ENCODE measurements around the gene PEBP1.

PEBP1 gene

DNA sequence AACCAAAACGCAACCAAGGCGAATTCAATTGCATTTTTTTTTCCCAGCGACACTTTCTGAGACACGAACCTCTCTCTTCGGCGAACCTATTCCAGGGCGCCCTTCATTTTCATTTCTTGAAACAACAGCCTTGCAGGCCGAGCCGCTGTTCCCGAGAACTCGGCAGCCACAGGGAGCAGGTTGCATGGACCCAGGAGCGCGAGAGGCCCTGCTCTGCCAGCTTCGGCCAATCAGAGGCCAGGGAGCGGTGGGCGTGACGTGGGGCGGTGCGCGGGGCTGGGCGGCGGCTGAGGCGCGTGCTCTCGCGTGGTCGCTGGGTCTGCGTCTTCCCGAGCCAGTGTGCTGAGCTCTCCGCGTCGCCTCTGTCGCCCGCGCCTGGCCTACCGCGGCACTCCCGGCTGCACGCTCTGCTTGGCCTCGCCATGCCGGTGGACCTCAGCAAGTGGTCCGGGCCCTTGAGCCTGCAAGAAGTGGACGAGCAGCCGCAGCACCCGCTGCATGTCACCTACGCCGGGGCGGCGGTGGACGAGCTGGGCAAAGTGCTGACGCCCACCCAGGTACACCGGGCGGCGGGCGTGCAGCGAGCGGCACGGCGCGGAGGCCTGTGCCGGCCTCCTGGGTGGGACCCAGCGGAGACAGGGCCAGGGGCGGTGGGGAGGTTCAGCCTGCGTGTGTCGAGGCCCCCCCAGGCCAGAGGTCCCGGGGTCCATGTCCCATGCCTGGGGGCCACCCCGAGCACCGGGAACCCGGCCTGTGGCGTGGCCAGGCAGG, at the start of gene PEBP1:
Gene PEBP1, plus strand, starts transcription at position 337 of the 771 bp plus-strand sequence. Its CDS starts 86 bp downstream, at position 423.
- H3K4me3 ChIP-seq (ENCODE audit: low read depth, low read length): peak within 1 kb of the TSS; percentile 77
- peak; percentile 98 for DNase-seq (ENCODE audit: low read depth)
- peak; percentile 98 for TF ChIP-seq MYC (IDR thresholded peaks at IDR 0.05; ENCODE audit: low read depth, low read length)
- TF ChIP-seq, protein P1, sequence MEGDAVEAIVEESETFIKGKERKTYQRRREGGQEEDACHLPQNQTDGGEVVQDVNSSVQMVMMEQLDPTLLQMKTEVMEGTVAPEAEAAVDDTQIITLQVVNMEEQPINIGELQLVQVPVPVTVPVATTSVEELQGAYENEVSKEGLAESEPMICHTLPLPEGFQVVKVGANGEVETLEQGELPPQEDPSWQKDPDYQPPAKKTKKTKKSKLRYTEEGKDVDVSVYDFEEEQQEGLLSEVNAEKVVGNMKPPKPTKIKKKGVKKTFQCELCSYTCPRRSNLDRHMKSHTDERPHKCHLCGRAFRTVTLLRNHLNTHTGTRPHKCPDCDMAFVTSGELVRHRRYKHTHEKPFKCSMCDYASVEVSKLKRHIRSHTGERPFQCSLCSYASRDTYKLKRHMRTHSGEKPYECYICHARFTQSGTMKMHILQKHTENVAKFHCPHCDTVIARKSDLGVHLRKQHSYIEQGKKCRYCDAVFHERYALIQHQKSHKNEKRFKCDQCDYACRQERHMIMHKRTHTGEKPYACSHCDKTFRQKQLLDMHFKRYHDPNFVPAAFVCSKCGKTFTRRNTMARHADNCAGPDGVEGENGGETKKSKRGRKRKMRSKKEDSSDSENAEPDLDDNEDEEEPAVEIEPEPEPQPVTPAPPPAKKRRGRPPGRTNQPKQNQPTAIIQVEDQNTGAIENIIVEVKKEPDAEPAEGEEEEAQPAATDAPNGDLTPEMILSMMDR (IDR thresholded peaks at IDR 0.05; ENCODE audit: low read depth, low read length): no peak
- TF ChIP-seq, protein P2, sequence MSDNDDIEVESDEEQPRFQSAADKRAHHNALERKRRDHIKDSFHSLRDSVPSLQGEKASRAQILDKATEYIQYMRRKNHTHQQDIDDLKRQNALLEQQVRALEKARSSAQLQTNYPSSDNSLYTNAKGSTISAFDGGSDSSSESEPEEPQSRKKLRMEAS (IDR thresholded peaks at IDR 0.05; ENCODE audit: low read depth, low read length): peak; percentile 96
- TF ChIP-seq POLR2A (IDR thresholded peaks at IDR 0.05; ENCODE audit: extremely low read depth, insufficient read length): peak; percentile 81

DNA sequence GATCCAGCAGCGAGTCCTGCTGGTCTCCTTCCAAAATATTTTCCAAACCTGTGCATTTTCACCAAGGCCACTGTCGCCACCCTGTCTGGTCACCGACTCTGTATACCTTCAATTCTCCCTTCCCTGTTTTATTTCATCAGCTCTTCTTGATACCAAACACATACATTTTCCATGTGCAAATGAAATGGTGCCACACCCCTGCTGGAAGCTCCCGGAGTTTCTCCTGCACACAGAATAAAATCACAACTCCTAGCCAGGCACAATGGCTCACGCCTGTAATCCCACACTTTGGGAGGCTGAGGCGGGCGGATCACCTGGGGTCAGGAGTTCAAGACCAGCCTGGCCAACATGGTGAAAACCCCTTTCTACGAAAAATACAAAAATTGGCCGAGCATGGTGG, 46.1 kb upstream of the PEBP1 start:
- TF ChIP-seq POLR2A (IDR thresholded peaks at IDR 0.05; ENCODE audit: extremely low read depth, insufficient read length) (no peak), MYC (IDR thresholded peaks at IDR 0.05; ENCODE audit: low read depth, low read length) (no peak)
- TF ChIP-seq, protein P1 (IDR thresholded peaks at IDR 0.05; ENCODE audit: low read depth, low read length): no peak
- TF ChIP-seq, protein P2 (IDR thresholded peaks at IDR 0.05; ENCODE audit: low read depth, low read length): no peak
- DNase-seq (ENCODE audit: low read depth): no peak
- no peak overlapping the region for H3K4me3 ChIP-seq (ENCODE audit: low read depth, low read length)

DNA sequence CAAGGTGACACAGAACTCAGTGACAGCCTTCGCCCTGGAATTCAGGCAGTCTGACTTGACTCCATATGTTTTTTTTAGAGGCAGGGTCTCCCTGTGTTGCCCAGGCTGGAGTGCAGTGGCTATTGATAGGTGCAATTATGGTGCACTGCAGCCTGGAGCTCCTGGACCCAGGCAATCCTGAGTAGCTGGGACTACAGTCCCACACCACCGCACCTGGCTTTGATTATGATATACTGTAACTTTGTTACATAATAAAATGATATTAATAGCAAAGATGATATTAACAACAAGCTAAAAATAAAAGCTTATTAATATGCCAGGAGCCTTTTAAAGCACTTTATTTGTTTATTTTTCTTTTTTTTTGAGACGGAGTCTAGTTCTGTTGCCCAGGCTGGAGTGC, 41.9 kb upstream of the PEBP1 start:
- no peak for TF ChIP-seq MYC (IDR thresholded peaks at IDR 0.05; ENCODE audit: low read depth, low read length)
- no peak for TF ChIP-seq POLR2A (IDR thresholded peaks at IDR 0.05; ENCODE audit: extremely low read depth, insufficient read length)
- TF ChIP-seq, protein P1 (IDR thresholded peaks at IDR 0.05; ENCODE audit: low read depth, low read length): no peak
- H3K4me3 ChIP-seq (ENCODE audit: low read depth, low read length): no peak overlapping the region
- DNase-seq (ENCODE audit: low read depth): no peak

DNA sequence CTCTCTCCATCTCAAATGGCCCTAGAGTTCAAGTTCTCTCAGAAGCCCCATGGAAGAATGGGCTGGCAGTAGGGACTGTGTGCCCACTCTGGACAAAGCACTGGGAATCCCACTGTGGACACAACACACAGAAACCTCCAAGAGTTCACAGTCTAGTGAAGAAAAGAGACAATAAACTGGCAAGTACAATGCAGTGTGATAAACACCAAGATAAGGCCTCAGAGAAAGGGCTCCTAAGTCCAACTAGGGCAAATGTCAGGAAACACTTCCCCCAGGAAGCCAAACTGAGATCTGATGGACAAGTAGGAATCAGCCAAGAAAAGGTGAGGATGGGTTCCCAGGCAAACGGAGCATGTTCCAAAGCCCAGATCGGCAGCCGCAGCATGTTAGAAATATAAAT, 37.5 kb upstream of the PEBP1 start:
- DNase-seq (ENCODE audit: low read depth): no peak
- H3K4me3 ChIP-seq (ENCODE audit: low read depth, low read length): no peak overlapping the region
- TF ChIP-seq, protein P2 (IDR thresholded peaks at IDR 0.05; ENCODE audit: low read depth, low read length): no peak
- TF ChIP-seq, protein P1 (IDR thresholded peaks at IDR 0.05; ENCODE audit: low read depth, low read length): no peak
- no peak for TF ChIP-seq POLR2A (IDR thresholded peaks at IDR 0.05; ENCODE audit: extremely low read depth, insufficient read length)
- TF ChIP-seq MYC (IDR thresholded peaks at IDR 0.05; ENCODE audit: low read depth, low read length): no peak

DNA sequence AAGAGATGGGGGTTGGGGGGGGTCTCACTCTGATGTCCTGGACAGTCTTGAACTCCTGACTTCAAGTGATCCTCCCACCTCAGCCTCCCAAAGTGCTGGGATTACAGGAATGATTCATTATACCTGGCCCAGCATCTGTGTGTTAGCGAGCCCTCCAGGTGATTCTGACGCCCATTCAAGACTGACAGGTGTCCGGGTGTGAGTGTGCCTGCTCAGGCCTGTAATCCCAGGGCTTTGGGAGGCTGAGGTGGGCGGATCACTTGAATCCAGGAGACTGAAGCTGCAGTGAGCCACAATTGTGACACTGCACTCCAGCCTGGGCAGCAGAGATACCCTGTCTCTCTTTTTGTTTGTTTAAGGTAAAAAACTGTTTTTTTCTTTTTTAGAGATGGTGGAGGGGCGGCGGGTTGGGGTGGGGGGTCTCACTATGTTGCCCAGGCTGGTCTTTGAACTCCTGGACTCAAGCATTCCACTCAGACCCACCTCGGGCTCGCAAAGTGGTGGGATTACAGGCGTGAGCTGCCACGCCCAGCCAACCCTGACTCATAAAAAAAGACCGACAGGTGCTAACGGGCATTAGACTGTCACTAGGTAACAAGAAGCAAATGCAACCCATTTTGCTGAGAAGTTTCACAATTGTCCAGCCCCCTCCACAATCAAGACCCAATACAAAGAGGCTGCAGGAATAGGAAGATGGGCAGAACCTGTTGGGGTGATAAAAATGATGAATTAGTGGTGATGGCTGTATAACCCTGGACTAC, 36.8 kb upstream of the PEBP1 start:
- no peak overlapping the region for H3K4me3 ChIP-seq (ENCODE audit: low read depth, low read length)
- TF ChIP-seq, protein P2 (IDR thresholded peaks at IDR 0.05; ENCODE audit: low read depth, low read length): no peak
- TF ChIP-seq POLR2A (IDR thresholded peaks at IDR 0.05; ENCODE audit: extremely low read depth, insufficient read length) (no peak), MYC (IDR thresholded peaks at IDR 0.05; ENCODE audit: low read depth, low read length) (no peak)
- TF ChIP-seq, protein P1 (IDR thresholded peaks at IDR 0.05; ENCODE audit: low read depth, low read length): no peak
- no peak for DNase-seq (ENCODE audit: low read depth)
